GM23248 (cell line): ENCODE measurements around the gene LIMCH1.

Experiments used
- EZH2 ChIP-seq: fragments of 200-600 bp; sonication (generic); IDR thresholded peaks from 2 replicates; pipeline ENCODE4 v1.6.1; 2018; ENCODE audit warnings: antibody characterized with exemption, mild to moderate bottlenecking; ENCODE audit not compliant: insufficient read depth, poor library complexity, severe bottlenecking
- EZH2phosphoT487 ChIP-seq: fragments of 200-600 bp; sonication (generic); IDR thresholded peaks from 2 replicates; pipeline ENCODE4 v1.6.1; 2018; ENCODE audit warnings: antibody characterized with exemption, moderate library complexity, mild to moderate bottlenecking, low read depth; ENCODE audit not compliant: insufficient read depth

- no peak for TF ChIP-seq EZH2
- no peak for TF ChIP-seq EZH2phosphoT487
These were observed 115.6 kb downstream of the LIMCH1 start for GRCh38 chr4:41653523-41653922.
